Left renal cortex interstitium (tissue), 4 donors: ENCODE results near the gene PBX3. TPM values are rescaled to one million over a fixed set of nuclear protein-coding genes. Genes with fewer than 3 reads are reported as not detected.
"Not testable (repeated sequence)": the region's sequence is repeated elsewhere in the genome, so short reads cannot be mapped to it uniquely, and the experiment has no call there.

ENCODE experiments used
- DNase-seq, 4 donors: peaks; one replicate each; pipeline ENCODE4 v3.0.0-alpha.2; 2013; ENCODE audit warnings: low read depth in 4 of 4, low spot score in 2 of 4, missing footprints in 1 of 4
- polyA plus RNA-seq, 4 donors: library from polyadenylated mRNA; unstranded; fragments of 120-200 nt; gene quantifications; one replicate each; pipeline ENCODE4 v1.2.1, GENCODE V29; 2013; ENCODE audit not compliant: insufficient read length in 4 of 4

PBX3 gene
- polyA plus RNA-seq, 4 donors: 27.0 to 30.7 (median 28.9) TPM

- DNase-seq: no peak
Observed at GRCh38 chr9:125774106-125774505, 26.9 kb downstream of the PBX3 start.

GRCh38 chr9:125776789-125777188, 29.6 kb downstream of the PBX3 start:
- DNase-seq: not testable (repeated sequence)

GRCh38 chr9:125778538-125779219, 31.5 kb downstream of the PBX3 start:
- DNase-seq: not testable (repeated sequence)

GRCh38 chr9:125779220-125779565, 32.0 kb downstream of the PBX3 start:
- DNase-seq: not testable (repeated sequence)

GRCh38 chr9:125782718-125783117, 35.5 kb downstream of the PBX3 start:
- DNase-seq: no peak

GRCh38 chr9:125784286-125785049, 37.3 kb downstream of the PBX3 start:
- no peak for DNase-seq

- DNase-seq: no peak
Observed at GRCh38 chr9:125785248-125785751, 38.1 kb downstream of the PBX3 start.

GRCh38 chr9:125787715-125788114, 40.5 kb downstream of the PBX3 start:
- no peak for DNase-seq

GRCh38 chr9:125789196-125789595, 42.0 kb downstream of the PBX3 start:
- DNase-seq: no peak

GRCh38 chr9:125794708-125795107, 47.5 kb downstream of the PBX3 start:
- DNase-seq: no peak

- DNase-seq: no peak
Observed at GRCh38 chr9:125795970-125796596, 48.9 kb downstream of the PBX3 start.

- no peak for DNase-seq
Observed at GRCh38 chr9:125797930-125798329, 50.8 kb downstream of the PBX3 start.

- DNase-seq: no peak
Observed at GRCh38 chr9:125803526-125803925, 56.4 kb downstream of the PBX3 start.

GRCh38 chr9:125805057-125805456, 57.9 kb downstream of the PBX3 start:
- no peak for DNase-seq

- no peak for DNase-seq
Observed at GRCh38 chr9:125805586-125805985, 58.4 kb downstream of the PBX3 start.

- no peak for DNase-seq
Observed at GRCh38 chr9:125807079-125807478, 59.9 kb downstream of the PBX3 start.

GRCh38 chr9:125810161-125810560, 63.0 kb downstream of the PBX3 start:
- no peak for DNase-seq

- no peak for DNase-seq
Observed at GRCh38 chr9:125811002-125811401, 63.8 kb downstream of the PBX3 start.

GRCh38 chr9:125812403-125812802, 65.2 kb downstream of the PBX3 start:
- DNase-seq: no peak

GRCh38 chr9:125815568-125815967, 68.4 kb downstream of the PBX3 start:
- DNase-seq: no peak

GRCh38 chr9:125816321-125816720, 69.1 kb downstream of the PBX3 start:
- no peak for DNase-seq
